CD4-positive, alpha-beta T cell treated with Interleukin-12 subunit alpha and Interleukin-12 subunit beta, for 1 hour (primary cell): ENCODE measurements around the gene SPECC1.
A peak's percentile ranks its signal among the peaks of the same experiment; 100 is the strongest.
"Not testable (repeated sequence)": the region's sequence is repeated elsewhere in the genome, so short reads cannot be mapped to it uniquely, and the experiment has no call there.

Source experiments
- DNase-seq: peaks from one replicate; pipeline ENCODE4 v3.0.0-alpha.2; 2020

SPECC1 gene

DNA sequence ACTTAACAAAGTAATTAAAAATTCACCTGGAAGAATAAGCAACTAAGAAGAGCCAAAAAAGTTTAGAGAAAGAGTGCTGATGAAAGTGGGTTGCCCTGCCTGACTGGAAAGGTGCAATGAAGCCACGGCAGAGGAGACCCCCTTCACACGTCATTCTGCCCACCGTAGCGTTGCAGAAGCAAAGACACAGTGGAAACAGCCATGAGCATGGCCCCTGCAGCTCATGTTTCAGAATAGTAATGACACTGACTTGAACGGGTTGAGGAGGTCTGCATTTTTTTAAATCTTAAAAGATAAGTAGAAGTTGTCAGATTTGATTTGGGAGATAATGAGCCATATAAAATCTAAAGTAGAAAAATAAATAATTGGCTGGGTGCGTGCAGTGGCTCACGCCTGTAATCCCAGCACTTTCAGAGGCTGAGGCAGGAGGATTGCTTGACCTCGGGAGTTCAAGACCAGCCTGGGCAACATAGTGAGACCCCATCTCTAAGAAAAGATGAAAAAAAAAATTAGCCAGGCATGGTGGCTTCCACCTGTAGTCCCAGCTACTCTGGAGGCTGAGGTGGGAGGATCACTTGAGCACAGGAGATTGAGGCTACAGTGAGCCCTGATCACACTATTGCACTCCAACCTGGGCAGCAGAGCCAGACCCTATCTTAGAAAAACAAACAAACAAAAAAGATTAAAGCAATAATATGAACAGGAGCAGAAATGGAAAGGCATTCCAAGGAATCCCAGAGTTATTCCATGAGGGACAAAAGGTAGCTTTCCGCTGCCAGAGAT lies 273.6 kb downstream of the SPECC1 start:
- no peak for DNase-seq

DNA sequence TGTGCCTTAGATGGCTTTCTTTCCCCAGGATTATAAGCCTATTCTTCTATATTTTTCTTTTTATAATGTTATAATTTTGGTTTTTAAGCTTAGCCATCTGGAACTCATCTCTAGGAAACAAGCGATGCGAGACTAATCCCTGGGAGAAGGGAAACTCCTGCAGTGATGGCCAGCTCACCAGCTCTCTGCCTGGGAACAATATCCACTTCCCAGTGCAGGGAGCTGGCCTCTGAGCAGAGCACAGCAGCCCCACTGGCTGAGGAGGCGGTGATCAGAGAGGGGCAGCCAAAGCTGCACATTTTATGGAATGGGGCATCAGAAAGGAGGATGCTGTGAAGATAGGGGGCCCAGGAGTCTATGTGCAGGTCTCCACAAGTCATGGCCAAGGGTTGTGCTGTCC lies 274.9 kb downstream of the SPECC1 start:
- no peak for DNase-seq

DNA sequence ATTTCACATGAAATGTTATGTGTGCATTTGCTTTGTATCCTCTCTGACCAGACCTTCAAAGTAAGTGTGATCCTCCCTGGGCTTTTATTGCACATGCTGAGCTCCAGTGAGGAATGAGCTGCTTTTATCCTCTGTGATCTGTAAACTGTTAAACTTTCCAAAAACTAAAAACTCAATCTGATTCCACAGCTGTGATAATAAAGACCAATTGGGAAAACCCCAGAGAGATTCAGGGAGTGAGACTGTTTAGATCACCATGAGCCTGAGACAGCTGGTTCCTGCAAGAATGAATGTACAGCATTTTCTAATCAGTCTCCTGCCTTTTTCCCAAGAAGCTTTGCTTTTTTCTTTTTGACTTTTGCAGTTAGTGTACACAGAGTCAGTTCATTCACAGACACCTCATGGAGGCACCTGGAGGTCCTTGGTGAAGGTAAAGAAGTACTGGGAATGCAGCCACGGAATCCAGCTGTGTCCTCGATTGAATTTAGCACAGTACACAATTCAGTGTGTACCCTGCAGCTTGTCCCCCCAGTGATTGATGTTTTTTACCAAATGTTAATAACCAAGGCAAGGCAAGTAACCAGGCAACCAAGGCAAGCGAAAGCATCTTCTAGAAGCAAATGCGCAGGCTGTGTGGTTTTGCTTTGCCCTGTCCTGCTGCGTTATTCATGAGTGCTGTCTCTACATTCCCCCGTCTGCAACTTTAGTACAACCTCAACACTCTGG lies 275.6 kb downstream of the SPECC1 start:
- no peak for DNase-seq

DNA sequence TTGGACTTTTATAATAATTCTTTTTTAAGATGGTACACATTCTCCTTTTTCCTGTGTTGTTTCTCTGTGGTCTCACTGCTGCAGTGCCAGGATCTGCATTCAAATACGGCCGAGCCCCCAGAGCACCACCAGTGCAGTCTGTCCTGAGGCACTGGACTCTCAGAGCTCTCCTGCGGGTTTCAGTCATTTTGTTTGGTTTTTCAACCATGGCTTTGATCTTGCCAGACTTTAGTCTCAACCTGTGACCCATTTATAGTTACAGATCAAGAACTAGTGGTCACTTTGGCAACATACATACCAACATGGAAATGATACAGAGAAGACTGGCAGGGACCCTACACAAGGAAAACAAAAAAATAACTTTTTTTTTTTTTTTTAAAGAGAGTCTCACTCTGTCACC lies 280.8 kb downstream of the SPECC1 start:
- DNase-seq = no peak

DNA sequence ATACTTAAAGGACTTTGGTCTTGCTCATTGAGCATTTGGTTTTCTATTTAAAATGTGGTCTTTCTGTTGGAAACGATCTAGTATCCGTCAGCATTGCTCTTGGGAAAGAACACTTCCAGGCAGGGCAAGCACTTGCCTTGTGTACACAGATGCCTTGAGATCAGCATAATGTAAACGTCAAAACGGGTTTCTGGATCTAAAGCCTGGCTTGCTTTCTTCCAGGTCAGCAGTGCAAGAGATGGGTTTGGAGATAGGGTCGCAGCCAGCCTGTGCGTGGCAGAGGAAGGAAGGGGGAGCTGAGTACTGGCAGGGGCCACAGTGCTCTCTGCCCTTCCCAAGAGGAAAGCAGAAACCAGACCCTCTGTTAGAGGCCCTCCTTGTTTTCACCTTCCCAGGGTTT lies 282.7 kb downstream of the SPECC1 start:
- no peak for DNase-seq

DNA sequence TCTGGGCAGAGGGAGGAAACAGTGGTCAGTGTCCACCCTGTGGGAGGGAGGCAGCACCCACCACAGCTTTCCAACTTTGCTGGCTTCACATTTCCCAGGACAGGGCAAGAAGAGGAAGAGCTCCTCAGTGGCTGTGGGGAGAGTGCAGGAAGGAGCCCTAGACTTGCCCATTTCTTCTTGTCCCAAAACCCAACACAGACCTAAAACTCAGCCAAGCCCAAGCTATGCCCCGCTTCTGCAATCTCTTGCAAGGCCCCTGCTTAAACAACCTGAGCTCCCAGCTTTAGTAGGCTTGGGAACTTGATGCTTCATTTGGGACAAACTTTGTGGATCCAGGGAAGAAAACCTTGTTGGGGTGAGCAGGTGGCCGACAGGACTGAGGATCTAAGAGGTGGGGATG lies 284.3 kb downstream of the SPECC1 start:
- DNase-seq = no peak

DNA sequence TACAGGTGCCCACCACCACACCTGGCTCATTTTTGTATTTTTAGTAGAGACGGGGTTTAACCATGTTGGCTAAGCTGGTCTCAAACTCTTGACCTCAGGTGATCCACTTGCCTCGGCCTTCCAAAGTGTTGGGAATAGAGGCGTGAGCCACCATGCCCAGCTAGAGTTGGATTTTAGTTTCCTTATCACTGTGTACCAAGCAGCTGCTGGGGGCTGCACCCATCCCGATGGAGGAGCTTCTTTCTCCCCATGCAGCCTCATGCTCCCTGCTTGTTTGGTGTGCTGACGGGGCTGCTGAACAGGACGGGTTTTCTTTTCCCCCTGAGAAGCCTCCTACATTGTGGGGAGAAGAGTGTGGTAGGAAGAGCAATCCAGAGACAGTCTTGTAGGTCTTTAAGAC lies 285.0 kb downstream of the SPECC1 start:
- no peak for DNase-seq

DNA sequence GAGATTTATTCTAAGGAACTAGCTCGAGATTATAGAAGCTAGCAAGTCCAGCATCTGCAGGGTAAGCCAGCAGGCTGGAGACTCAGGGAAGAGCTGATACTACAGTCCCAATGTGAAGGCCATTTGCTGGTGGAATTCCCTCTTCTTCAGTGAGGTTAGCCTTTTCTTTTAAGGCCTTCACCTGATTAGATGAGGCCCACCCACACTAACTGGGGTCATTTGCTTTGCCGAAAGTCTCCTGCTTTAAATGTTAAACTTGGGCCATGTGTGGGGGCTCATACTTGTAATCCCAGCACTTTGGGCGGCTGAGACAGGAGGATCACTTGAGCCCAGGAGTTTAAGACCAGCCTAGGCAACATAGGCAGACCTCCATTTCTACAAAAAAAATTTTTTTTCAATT lies 289.9 kb downstream of the SPECC1 start:
- DNase-seq = no peak

DNA sequence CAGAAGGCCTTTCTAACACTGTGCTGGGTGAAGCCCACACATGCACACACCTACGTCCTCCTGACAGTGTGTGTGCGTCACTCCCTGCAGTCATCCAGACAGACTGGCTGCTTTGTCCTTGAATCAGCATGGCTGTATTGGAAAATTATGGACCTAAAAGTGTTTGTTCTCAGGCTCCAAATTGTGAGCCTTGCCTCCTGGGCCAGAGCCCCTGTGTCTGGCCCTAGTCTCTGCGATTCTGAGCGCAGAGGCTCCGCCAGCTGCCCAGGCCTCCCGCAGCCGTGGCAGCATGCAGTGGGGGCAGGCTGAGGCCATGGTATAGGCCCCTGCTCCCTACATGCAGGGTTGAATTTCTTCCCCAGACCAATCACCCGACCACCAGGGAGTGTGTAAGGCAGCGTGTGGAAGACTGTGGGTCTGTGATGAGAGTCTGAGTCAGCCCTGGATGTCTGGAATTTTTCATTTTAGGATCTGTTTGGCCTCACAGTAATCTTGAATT lies 291.3 kb downstream of the SPECC1 start:
- DNase-seq = no peak

DNA sequence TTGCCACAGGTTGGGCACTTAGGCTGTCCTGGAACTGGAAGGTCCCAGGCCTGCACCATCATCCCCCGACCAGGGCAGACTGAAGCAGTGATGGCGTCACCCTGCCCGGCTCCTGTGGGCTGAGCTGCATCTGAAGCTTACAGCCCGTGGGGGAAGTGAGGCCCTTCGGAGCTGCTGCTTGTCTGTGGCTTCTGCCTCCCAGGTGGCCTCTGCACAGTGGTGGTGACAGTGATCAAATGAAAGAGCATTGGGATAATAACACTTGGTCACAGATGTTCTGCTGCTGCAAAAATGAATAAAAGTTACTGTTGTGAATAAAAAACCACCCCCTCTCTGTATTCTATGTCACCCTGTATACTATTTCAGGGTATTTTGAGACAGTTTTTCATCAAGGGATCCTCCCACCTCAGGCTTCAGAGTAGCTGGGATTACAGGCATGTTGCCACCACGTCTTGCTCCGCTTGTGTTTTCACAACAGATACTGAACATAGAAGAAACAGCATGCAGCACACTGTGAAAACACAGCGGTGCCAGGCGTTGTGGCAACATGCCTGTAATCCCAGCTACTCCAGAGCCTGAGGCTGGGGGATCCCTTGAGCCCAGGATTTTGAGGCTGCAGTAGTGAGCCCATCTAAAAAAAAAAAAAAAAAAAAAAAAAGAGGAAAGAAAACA lies 293.2 kb downstream of the SPECC1 start:
- no peak for DNase-seq

DNA sequence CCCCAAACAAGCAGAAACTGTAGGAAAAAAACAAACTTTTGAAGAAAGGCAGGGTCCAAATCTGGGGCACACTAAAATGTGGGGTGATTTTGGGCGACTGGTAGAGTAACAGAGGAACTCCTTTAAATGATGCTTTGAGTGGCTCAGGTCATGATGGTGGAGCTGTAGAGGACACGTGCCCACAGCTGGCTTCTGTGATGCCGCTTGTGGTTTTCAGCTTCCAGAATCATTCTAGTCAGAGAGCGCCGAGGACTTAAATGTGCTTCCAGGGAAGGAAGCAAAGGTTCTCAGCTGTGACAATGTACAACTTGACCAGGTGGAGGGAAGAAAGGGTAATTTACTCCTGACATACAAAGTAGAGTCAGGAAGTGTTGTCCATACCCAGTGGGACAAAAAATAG lies 295.8 kb downstream of the SPECC1 start:
- no peak for DNase-seq

DNA sequence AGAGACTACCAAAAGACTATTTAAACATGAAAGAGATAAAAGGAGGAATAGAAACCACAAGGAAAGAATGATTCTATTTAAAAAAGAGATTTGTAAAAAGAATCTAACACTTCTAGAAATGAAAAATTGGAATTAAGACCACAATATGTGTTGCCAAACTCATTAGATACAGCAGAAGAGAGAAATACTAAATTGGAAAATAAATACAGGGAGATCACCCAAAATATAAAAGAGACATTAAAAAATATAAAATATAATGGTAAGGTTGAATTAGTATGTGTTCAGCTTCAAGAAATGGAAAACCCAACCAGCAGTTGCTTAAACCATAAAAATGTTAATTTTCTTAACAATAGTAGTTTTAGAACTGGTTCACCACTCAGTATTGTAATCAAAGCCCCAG lies 297.8 kb downstream of the SPECC1 start:
- DNase-seq = no peak

DNA sequence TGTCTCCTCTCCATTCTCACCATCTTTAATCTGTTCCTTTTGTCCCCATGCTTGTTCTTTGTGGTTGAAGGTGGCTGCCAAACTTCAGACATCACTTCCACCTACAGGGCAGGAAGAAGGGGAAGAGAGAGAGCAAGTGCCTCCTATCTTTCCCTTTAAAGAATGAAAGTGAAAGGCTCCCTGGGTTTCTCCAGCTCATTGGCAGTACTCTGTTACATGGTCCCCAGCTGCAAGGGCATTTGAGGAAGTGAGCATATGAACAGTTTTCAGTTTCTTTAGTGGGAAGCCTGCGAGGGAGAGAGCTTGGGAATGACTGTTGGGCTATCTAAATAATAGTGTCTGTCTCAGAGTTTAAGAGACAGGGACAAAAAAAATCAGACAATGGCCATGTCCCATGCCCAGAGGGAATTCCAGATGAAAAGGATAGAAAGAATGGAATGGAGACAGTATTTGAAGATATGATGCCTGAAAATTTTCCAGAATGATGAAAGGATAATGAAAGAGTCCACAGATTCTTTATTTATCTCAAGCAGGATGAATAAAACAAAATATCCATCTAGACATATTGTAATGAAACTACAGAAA lies 298.3 kb downstream of the SPECC1 start:
- DNase-seq = no peak

DNA sequence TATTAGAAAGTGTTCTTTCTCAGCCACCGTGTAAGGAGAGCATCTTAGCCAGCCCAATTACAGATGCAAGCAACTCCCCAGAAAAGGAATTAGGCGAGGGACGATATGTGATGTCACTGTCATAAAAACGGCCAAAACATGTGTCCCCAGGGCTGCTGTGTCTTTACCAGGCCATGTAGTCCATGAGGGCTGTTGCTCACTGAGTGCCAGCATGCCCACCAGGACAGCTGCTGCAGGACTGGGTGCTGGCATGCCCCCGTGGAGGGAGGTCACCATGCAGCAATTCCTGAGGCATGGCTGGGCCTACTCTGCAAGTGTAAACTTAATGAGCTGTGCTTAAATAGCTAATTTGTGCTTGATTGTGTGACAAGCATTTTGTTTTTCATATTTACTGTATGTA lies 301.3 kb downstream of the SPECC1 start:
- DNase-seq = no peak

DNA sequence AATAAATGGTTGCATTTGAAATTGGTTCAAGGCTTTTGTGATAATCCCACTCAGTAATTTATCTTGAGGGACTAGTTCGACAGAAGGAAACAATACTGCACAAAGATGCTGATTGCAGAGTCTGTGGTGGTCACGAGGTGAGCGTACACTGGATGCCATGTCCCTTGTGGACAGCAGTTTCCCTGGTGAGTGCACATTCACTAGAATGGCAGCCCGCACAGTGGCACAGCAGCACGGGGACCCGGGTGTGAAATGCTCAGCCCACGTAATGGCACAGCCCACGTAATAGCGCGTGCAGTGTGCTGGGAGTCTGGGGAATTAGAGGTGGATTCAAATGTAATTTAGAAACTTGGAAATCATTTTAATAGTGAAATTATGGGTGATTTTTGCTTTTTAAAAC lies 304.1 kb downstream of the SPECC1 start:
- no peak for DNase-seq

DNA sequence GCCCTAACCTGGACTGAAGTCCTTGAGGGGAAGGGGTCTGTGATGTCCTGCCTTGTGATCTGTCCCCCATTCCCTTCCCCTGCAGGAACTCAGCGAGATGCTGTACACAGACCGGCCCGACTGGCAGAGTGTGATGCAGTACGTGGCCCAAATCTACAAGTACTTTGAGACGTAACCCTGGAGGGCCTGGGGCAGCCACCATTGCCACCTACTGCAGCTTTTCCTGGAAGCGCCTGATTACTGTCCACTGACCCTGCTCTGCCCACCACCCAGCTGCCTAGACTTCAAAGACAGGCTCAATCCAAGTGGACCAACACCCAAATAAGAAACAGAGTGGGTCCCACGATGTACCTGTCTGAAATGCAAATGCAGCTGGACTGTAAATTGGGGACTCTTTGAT lies 304.7 kb downstream of the SPECC1 start:
- no peak for DNase-seq

DNA sequence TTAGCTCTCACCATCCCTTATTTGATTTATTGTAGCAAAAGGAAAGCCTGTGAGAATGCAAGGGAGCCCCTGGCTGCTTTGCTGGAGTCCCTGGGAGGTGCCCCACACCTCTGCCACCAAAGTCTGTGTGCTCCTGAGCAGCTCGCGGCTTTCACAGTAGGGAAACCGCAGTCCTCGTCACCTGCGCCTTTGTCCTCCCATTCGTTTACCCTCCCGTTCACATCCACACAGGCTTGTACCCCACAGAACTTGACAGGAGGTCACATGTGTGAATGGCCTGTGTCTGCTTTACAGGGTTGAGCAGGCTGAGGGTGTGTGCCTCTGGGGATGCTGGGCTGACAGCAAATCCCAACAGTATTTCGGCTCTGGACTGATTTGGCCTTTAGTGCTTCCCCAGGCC lies 305.7 kb downstream of the SPECC1 start:
- DNase-seq = no peak

DNA sequence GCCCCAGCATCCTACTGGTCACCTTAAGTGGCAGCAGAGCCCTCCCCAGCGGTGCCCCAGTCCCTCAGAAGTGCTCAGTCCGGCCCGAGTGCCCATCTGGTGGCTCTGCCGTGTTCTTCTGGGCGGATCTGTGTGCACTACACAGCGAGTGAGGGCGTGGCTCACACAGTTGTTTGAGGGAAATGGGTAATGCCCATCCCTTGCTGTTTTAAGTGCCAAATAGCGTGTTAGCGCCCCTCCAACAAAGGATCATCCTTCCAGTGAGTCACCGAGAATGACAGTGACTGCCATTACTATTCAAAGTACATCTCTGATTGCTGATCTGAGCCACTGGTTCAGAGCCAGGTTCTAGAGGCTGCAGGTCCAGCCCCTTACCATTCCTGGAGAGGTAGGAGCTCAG lies 306.2 kb downstream of the SPECC1 start:
- no peak for DNase-seq

DNA sequence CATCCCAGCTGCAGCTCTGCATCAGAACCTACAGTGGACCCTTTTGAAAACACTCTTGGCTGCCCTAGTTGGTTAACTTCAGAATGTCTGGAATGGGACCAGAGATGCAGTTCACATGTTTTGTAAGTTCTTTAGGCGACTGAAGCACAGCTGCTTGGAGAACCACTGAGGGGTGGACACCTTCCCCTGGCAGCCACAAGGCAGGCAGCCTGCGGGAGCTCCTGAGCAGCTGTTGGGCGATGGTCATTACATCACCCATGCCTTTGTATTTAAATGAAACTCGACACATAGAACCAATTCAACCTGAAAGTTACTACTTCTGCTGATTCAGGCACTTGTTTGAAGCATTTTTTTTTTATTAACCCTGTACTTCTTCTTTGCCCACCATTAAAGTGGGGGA lies 306.7 kb downstream of the SPECC1 start:
- DNase-seq = no peak

DNA sequence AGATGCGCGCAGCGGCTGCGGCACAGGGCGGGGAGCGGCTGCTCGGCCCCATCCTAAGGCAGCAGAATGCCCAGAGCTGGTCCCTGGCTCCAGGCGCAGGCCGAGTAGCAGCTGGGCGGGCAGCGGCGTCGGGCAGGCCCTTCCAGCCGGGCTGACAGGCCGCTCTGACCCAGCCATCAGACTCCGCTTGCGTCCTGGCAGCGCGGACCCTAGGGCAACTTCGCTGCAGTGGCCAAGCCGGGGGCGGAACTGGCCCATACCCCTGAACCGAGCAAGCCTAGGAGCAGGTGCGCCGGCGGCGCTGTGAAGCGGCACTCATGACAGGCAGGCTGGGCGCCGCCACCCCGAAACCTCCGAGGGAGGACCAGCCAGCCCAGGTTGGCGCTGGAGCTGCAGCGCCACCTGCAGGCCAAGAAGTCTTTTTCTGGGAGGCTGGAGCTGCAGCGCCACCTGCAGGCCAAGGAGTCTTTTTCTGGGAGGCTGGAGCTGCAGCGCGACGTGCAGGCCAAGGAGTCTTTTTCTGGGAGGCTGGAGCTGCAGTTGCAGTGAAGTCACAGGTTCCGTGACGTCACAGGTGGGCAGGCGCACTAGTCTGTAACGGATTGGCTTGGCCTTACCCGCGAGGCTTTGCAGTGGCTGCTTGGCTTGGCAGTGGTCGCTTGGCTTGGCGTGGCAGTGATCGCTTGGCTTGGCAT lies 311.5 kb downstream of the SPECC1 start:
- DNase-seq = peak; percentile 82

DNA sequence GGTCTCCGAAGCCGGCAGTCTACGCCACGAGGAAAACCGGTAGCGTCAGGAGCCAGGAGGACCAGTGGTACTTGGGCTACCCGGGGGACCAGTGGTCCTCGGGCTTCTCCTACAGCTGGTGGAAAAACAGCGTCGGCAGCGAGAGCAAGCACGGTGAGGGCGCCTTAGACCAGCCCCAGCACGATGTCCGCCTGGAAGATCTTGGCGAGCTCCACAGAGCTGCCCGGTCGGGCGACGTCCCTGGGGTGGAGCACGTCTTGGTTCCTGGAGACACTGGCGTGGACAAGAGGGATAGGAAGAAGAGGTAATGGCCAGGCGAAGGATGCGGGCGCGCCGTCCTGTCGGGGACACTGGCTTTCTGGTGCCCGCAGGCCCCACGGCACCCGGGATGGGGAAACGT lies 312.2 kb downstream of the SPECC1 start:
- DNase-seq = not testable (repeated sequence)

DNA sequence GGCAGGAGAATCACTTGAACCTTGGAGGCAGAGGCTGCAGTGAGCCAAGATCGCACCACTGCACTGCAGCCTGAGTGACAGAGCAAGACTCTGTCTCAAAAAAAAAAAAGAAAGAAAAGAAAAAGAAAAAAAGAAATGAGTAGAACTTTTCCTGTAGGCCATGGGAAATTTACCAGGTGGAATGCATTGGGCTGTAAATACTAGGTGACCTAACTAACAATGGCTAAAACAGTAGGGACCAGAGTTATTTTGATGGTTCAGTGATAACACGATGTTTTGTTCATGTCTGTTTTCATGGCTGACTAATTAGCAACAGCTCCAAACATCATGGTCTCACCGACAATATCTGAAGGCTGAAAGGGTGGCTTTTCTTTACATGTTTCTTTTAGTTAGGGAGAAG lies 318.6 kb downstream of the SPECC1 start:
- not testable (repeated sequence) for DNase-seq

DNA sequence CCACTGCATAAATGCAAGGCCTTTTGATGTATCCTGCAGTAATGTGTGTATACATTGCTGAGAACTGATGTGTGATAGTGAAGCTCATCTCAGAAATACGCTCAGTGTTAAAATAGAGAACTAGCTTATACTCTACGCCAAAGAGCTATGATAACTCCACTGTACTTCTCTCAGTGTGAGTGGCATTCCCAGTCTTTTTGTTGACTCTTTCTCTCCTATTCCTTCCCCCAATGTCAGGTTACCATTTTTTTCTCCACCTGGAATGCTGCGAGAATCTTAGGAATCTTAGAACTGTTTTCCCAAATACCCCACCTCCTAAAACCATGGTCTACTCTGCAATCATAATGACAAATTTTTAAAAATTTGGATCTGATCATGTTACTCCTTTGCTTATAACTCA lies 342.2 kb downstream of the SPECC1 start:
- not testable (repeated sequence) for DNase-seq
